T-helper 2 cell treated with Interferon-gamma antibody and Interleukin-4, amounts not matched to agents 5 μg/mL and 100 μg/mL, for 36 hours (primary cell): Measurements from ENCODE around the gene HHAT.
"Not testable (repeated sequence)": the region's sequence is repeated elsewhere in the genome, so short reads cannot be mapped to it uniquely, and the experiment has no call there.

Source experiments
- DNase-seq: peaks from one replicate; pipeline ENCODE4 v3.0.0; 2021; ENCODE audit warnings: low spot score
- H3K27ac Mint-ChIP-seq: one replicate; pipeline ENCODE4 v1.8.0; 2021; ENCODE audit warnings: mild to moderate bottlenecking, mixed read lengths
- H3K27me3 Mint-ChIP-seq: one replicate; pipeline ENCODE4 v1.8.0; 2021; ENCODE audit warnings: low read depth, mixed read lengths
- H3K36me3 Mint-ChIP-seq: one replicate; pipeline ENCODE4 v1.8.0; 2021; ENCODE audit warnings: low read depth, mixed read lengths
- H3K4me1 Mint-ChIP-seq: one replicate; pipeline ENCODE4 v1.8.0; 2021; ENCODE audit warnings: low read depth, mixed read lengths
- H3K4me3 Mint-ChIP-seq: one replicate; pipeline ENCODE4 v1.8.0; 2022; ENCODE audit warnings: mild to moderate bottlenecking, moderate library complexity, mixed read lengths
- H3K9me3 Mint-ChIP-seq: one replicate; pipeline ENCODE4 v1.8.0; 2021; ENCODE audit warnings: mixed read lengths

Gene HHAT

DNA sequence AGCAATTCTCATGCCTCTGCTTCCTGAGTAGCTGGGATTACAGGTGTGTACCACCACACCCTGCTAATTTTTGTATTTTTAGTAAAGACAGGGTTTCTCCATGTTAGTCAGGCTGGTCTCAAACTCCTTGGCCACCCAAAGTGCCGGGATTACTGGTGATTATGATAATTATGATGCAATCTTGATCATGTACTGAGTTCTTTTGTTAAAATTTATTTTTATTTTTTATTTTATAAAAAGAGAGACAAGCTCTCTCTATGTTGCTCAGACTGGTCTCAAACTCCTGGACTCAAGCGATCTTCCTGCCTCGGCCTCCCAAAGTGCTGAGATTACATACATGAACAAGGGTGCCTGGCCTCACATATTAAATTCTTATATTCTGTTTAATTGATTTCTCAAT lies 25.6 kb downstream of the HHAT start:
- not testable (repeated sequence) for H3K9me3 Mint-ChIP-seq, H3K36me3 Mint-ChIP-seq, H3K4me3 Mint-ChIP-seq, H3K4me1 Mint-ChIP-seq, H3K27ac Mint-ChIP-seq, DNase-seq
- peaks cover 13% of the 10 kb centered on the region for H3K27me3 Mint-ChIP-seq

- Mint-ChIP-seq H3K4me3 (no peak overlapping the region), H3K27ac (no peak overlapping the region)
These were observed 29.9 kb downstream of the HHAT start for GRCh38 chr1:210358626-210359025.

GRCh38 chr1:210359255-210359654 lies 30.6 kb downstream of the HHAT start:
- no peak for DNase-seq
- H3K36me3 Mint-ChIP-seq = no peaks in the 10 kb centered on the region
- H3K27me3 Mint-ChIP-seq = peaks cover 10% of the 10 kb centered on the region
- no peak overlapping the region for H3K27ac Mint-ChIP-seq
- no peaks in the 10 kb centered on the region for H3K9me3 Mint-ChIP-seq
- no peaks in the 10 kb centered on the region for H3K4me1 Mint-ChIP-seq
- H3K4me3 Mint-ChIP-seq = no peak overlapping the region

More at GRCh38 chr1:210358626-210359025, 29.9 kb downstream of the HHAT start:
- Mint-ChIP-seq H3K9me3 (no peaks in the 10 kb centered on the region), H3K36me3 (no peaks in the 10 kb centered on the region), H3K27me3 (peaks cover 10% of the 10 kb centered on the region), H3K4me1 (no peaks in the 10 kb centered on the region)
- no peak for DNase-seq

DNA sequence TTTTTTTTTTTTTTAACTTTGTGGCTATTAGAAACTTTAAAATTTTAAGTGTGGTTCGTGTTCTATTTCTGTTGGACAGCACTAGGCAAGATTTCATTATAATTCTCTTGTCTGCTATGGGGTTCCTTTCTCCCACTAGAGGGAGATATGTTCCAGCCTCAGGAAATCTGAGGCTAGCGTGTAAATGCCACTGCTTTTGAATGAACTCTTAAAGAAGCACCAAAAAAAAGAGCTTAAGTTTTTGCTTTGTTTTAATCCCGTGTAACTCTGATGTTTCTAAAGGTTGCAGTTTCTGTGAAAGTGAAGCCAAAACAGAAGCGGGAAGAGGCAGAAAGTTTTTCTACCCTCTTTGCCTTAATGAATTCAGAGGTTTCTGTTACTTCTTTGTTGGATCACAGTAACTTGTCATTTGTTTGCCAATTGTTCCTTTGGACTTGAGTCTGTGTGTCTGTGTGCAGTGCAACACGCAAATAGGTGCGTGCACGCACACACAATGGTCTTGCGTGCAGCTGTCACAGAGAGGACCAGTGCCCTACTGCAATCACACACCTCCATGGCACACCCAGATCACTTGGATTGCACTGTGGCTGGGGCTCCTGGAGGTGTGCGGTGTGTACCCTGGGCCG lies 32.3 kb downstream of the HHAT start:
- H3K4me1 Mint-ChIP-seq = no peaks in the 10 kb centered on the region
- no peaks in the 10 kb centered on the region for H3K9me3 Mint-ChIP-seq
- H3K4me3 Mint-ChIP-seq = no peak overlapping the region
- DNase-seq = no peak
- no peak overlapping the region for H3K27ac Mint-ChIP-seq
- no peaks in the 10 kb centered on the region for H3K36me3 Mint-ChIP-seq
- peaks cover 10% of the 10 kb centered on the region for H3K27me3 Mint-ChIP-seq

- H3K36me3 Mint-ChIP-seq = no peaks in the 10 kb centered on the region
- no peak overlapping the region for H3K4me3 Mint-ChIP-seq
- peaks cover 11% of the 10 kb centered on the region for H3K27me3 Mint-ChIP-seq
- no peaks in the 10 kb centered on the region for H3K4me1 Mint-ChIP-seq
- H3K27ac Mint-ChIP-seq = no peak overlapping the region
- no peaks in the 10 kb centered on the region for H3K9me3 Mint-ChIP-seq
- no peak for DNase-seq
These were observed 33.0 kb downstream of the HHAT start for GRCh38 chr1:210361665-210362064.

- H3K36me3 Mint-ChIP-seq = no peaks in the 10 kb centered on the region
- peaks cover 14% of the 10 kb centered on the region for H3K27me3 Mint-ChIP-seq
- DNase-seq = no peak
- no peaks in the 10 kb centered on the region for H3K9me3 Mint-ChIP-seq
- no peaks in the 10 kb centered on the region for H3K4me1 Mint-ChIP-seq
- H3K27ac Mint-ChIP-seq = no peak overlapping the region
- H3K4me3 Mint-ChIP-seq = no peak overlapping the region
These were observed 33.8 kb downstream of the HHAT start for GRCh38 chr1:210362526-210362925.

- Mint-ChIP-seq H3K27ac (no peak overlapping the region), H3K36me3 (no peaks in the 10 kb centered on the region), H3K9me3 (no peaks in the 10 kb centered on the region), H3K4me3 (no peak overlapping the region), H3K27me3 (peaks cover 14% of the 10 kb centered on the region), H3K4me1 (no peaks in the 10 kb centered on the region)
- no peak for DNase-seq
These were observed 34.4 kb downstream of the HHAT start for GRCh38 chr1:210363119-210363518.

DNA sequence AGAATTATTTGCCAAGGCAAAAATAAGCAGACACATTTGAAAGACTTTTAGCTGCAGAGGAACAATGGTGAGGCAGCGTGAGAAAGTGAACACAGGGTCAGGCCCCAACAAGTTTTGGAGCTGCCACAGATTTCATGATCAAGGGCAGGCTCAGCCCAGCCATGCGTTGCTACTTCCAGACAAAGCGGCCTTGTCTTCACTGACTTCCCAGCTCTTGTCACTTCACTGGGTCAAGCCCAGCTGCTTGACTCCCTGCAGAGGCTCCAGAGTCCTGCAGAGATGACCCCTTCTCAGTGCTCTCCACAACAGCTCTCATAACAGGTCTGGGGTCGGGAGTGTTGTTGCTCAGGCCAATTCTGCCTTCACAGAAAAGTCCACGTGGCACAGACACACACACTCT lies 35.8 kb downstream of the HHAT start:
- Mint-ChIP-seq H3K4me1 (no peaks in the 10 kb centered on the region), H3K36me3 (no peaks in the 10 kb centered on the region), H3K27ac (no peak overlapping the region), H3K27me3 (peaks cover 8% of the 10 kb centered on the region), H3K9me3 (no peaks in the 10 kb centered on the region), H3K4me3 (no peak overlapping the region)
- no peak for DNase-seq

GRCh38 chr1:210366767-210367166 lies 38.1 kb downstream of the HHAT start:
- peaks cover 7% of the 10 kb centered on the region for H3K27me3 Mint-ChIP-seq
- H3K36me3 Mint-ChIP-seq = no peaks in the 10 kb centered on the region
- H3K4me3 Mint-ChIP-seq = no peak overlapping the region
- H3K4me1 Mint-ChIP-seq = no peaks in the 10 kb centered on the region
- no peaks in the 10 kb centered on the region for H3K9me3 Mint-ChIP-seq
- DNase-seq = no peak
- H3K27ac Mint-ChIP-seq = no peak overlapping the region

DNA sequence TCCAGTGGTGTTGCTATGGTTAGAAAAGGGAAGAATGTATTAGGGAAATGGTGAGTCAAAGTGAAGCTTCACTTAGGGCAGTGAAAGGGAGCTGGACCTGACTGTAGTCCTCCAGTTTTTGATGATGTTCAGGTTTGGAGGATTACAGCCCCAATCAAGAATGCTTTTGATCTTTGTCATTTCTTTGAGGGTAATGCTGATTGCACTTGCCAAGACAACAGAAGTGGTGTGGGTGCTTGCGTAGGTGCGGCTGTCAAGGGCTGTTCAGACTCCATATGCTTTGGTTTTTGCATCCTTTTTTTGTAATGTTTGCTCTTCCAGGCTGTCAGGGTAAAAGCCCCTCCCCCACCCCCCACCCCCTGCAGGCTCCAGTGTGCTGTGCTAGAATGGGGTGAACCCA lies 38.9 kb downstream of the HHAT start:
- no peak overlapping the region for H3K4me3 Mint-ChIP-seq
- DNase-seq = no peak
- H3K27ac Mint-ChIP-seq = no peak overlapping the region
- H3K9me3 Mint-ChIP-seq = no peaks in the 10 kb centered on the region
- H3K4me1 Mint-ChIP-seq = no peaks in the 10 kb centered on the region
- peaks cover 10% of the 10 kb centered on the region for H3K27me3 Mint-ChIP-seq
- H3K36me3 Mint-ChIP-seq = no peaks in the 10 kb centered on the region

DNA sequence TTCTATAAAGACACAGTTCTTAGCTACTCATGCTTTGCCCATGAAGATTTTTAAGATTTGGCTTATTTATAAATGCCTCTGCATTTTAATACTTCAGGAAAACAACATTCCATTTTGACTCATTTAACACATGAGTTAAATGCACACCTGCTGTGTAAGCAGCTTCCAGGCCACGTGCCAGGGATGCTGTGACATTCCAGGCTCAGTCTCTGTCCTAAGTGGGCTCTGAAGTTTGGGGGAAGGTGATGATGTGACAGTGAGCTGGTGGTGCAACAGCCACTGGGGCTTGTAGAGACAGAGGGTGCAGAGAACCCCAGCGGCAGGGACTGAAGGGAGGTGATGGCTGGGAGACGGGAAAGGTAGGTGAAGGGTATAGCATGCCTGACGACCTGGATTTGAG lies 40.7 kb downstream of the HHAT start:
- Mint-ChIP-seq H3K9me3 (no peaks in the 10 kb centered on the region), H3K4me1 (peaks cover 3% of the 10 kb centered on the region), H3K27ac (no peak overlapping the region), H3K36me3 (no peaks in the 10 kb centered on the region), H3K27me3 (peaks cover 10% of the 10 kb centered on the region), H3K4me3 (no peak overlapping the region)
- DNase-seq = no peak

DNA sequence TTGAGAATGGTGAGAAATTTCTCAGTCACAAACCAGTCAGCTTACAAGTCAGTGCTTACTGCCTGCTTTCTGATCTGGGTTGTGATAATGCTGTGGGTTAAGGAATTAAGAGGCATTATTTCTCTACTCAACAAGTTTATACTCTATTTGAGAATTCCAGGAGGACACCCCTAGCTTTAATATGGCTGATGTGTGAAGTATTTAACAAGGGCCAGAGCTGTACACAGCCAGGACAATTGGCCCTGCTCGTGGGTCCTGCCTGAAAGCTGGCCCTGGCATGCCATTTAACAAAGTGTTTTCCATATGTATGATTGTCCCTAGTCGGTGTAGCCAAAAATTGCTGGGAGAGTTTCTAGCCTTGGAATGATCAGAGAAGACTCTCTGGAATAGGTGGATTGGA lies 43.2 kb downstream of the HHAT start:
- Mint-ChIP-seq H3K27me3 (peaks cover 10% of the 10 kb centered on the region), H3K36me3 (no peaks in the 10 kb centered on the region), H3K9me3 (no peaks in the 10 kb centered on the region), H3K4me3 (no peak overlapping the region), H3K4me1 (peaks cover 3% of the 10 kb centered on the region), H3K27ac (no peak overlapping the region)
- no peak for DNase-seq

- Mint-ChIP-seq H3K27me3 (peaks cover 14% of the 10 kb centered on the region), H3K36me3 (no peaks in the 10 kb centered on the region), H3K4me1 (peaks cover 3% of the 10 kb centered on the region), H3K9me3 (no peaks in the 10 kb centered on the region), H3K27ac (no peak overlapping the region), H3K4me3 (no peak overlapping the region)
- no peak for DNase-seq
These were observed 43.8 kb downstream of the HHAT start for GRCh38 chr1:210372491-210372890.

- peak overlapping the region; percentile 17 for H3K27ac Mint-ChIP-seq
- peaks cover 19% of the 10 kb centered on the region for H3K27me3 Mint-ChIP-seq
- H3K4me3 Mint-ChIP-seq = no peak overlapping the region
- peaks cover 3% of the 10 kb centered on the region for H3K4me1 Mint-ChIP-seq
- H3K9me3 Mint-ChIP-seq = no peaks in the 10 kb centered on the region
- DNase-seq = no peak
- H3K36me3 Mint-ChIP-seq = no peaks in the 10 kb centered on the region
These were observed 44.4 kb downstream of the HHAT start for GRCh38 chr1:210372931-210373627.

DNA sequence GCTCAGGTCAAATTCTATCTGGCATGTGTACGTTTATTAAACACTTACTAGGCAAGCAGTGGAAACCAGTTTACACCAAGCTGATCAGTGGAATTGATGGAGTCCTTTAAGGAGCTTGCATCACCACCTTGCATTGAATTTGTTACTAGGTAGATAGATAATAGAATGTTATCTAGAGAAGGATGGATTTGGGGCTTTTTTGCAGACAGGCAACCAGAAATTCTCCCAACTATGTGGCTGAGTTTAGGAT lies 44.9 kb downstream of the HHAT start:
- Mint-ChIP-seq H3K27ac (no peak overlapping the region), H3K4me1 (peaks cover 3% of the 10 kb centered on the region), H3K9me3 (no peaks in the 10 kb centered on the region), H3K36me3 (no peaks in the 10 kb centered on the region), H3K27me3 (peaks cover 19% of the 10 kb centered on the region), H3K4me3 (no peak overlapping the region)
- no peak for DNase-seq
